WERI-Rb-1 (cell line): ENCODE results near the gene FNIP1.

Experiments used
- DNase-seq: peaks from one replicate; pipeline ENCODE4 v3.0.0-alpha.2; 2020
- H3K27ac ChIP-seq: fragments of 250-450 bp; sonication (Bioruptor Pico); 2 replicates; pipeline ENCODE4 v1.5.1; 2020; ENCODE audit warnings: mild to moderate bottlenecking, moderate library complexity
- H3K27me3 ChIP-seq: fragments of 250-450 bp; sonication (Bioruptor Pico); 2 replicates; pipeline ENCODE4 v1.5.1; 2021; ENCODE audit warnings: mild to moderate bottlenecking, low read depth, moderate library complexity; ENCODE audit not compliant: insufficient read depth, severe bottlenecking
- H3K36me3 ChIP-seq: fragments of 250-450 bp; sonication (Bioruptor Pico); 2 replicates; pipeline ENCODE4 v1.5.1; 2020; ENCODE audit warnings: mild to moderate bottlenecking, moderate library complexity
- H3K4me3 ChIP-seq: 2 replicates; pipeline ENCODE4 v1.5.1; 2011; ENCODE audit warnings: low read depth, mild to moderate bottlenecking, control low read depth, low read length
- H3K9me3 ChIP-seq: fragments of 250-450 bp; sonication (Bioruptor Pico); 2 replicates; pipeline ENCODE4 v1.5.1; 2021; ENCODE audit warnings: mild to moderate bottlenecking, moderate library complexity; ENCODE audit not compliant: severe bottlenecking
- TF ChIP-seq, protein P1 (sequence below): IDR thresholded peaks from 2 replicates; pipeline ENCODE4 v1.5.1; 2011; ENCODE audit warnings: low read depth, mild to moderate bottlenecking, control low read depth, inconsistent platforms, low read length

FNIP1 gene

DNA sequence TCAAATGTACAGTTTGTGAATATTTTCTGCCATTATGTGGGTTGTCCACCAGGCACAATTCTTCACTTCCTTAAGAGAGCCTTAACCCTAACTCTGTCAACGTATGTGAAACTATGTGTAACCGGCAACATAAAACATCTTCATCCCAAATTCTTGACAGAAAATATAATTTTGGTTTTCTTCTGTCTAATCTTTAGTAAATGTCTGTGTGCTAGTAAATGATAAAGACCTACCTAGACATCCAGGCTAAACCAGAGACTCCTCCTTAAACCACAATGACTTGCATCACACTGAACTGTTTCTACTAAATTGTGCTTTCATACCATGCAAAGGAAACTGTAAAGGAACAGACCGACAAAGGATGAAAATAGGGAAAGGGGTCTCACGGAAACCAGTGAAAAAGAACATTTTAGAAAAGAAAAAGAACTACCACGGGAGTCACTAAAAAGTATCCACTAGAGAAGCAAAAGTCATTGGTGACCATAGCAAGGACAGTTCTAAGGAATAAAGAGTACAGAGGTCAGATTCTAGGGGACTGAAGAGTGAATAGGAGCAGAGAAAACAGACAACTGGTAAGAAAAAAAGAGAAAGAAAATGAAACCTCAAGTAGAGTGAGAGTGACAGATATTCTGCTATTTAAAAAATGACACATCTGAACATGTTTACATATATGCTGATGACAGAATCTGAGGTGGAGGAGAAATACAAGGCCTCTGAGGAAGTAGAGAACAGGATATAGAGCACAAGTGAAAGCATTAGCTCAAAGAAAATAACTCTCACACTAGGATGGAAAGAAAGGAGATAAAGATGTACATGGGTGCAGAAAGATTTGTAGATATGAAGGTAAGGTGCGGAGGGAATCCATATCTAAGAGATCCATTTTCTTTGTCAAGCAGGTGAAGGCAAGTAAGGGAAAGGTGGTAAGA lies 49.4 kb downstream of the FNIP1 start:
- Histone ChIP-seq H3K27ac (no peak overlapping the region), H3K36me3 (peaks cover 14% of the 10 kb centered on the region), H3K4me3 (no peak overlapping the region), H3K27me3 (no peaks in the 10 kb centered on the region), H3K9me3 (no peaks in the 10 kb centered on the region)
- DNase-seq: no peak
- TF ChIP-seq, protein P1, sequence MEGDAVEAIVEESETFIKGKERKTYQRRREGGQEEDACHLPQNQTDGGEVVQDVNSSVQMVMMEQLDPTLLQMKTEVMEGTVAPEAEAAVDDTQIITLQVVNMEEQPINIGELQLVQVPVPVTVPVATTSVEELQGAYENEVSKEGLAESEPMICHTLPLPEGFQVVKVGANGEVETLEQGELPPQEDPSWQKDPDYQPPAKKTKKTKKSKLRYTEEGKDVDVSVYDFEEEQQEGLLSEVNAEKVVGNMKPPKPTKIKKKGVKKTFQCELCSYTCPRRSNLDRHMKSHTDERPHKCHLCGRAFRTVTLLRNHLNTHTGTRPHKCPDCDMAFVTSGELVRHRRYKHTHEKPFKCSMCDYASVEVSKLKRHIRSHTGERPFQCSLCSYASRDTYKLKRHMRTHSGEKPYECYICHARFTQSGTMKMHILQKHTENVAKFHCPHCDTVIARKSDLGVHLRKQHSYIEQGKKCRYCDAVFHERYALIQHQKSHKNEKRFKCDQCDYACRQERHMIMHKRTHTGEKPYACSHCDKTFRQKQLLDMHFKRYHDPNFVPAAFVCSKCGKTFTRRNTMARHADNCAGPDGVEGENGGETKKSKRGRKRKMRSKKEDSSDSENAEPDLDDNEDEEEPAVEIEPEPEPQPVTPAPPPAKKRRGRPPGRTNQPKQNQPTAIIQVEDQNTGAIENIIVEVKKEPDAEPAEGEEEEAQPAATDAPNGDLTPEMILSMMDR: no peak

GRCh38 chr5:131746423-131746822 lies 50.4 kb downstream of the FNIP1 start:
- DNase-seq: no peak
- Histone ChIP-seq H3K9me3 (no peaks in the 10 kb centered on the region), H3K4me3 (no peak overlapping the region), H3K27ac (no peak overlapping the region), H3K36me3 (peaks cover 21% of the 10 kb centered on the region), H3K27me3 (no peaks in the 10 kb centered on the region)
- TF ChIP-seq, protein P1: no peak

DNA sequence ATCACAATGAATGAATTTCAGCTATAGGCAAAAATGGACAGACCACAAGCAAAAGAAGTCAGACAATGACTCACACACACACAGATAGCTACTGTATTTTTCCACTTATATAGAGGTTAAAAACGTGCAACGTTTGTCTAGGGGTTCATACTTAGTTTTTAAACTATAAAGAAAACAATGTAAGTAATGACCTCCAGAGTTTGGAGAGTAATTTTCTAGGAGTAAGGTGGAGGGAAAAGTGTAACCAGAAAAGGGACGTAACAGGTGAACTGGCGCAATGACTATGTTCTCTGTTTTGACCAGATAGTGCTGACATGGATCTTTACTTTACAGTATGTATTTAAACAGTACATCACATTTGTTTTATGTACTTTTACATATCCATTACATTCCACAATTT lies 51.1 kb downstream of the FNIP1 start:
- no peak for DNase-seq
- Histone ChIP-seq H3K4me3 (no peak overlapping the region), H3K36me3 (peaks cover 21% of the 10 kb centered on the region), H3K9me3 (no peaks in the 10 kb centered on the region), H3K27me3 (no peaks in the 10 kb centered on the region), H3K27ac (no peak overlapping the region)
- TF ChIP-seq, protein P1: no peak

- H3K36me3 ChIP-seq: peaks cover 25% of the 10 kb centered on the region
- H3K27ac ChIP-seq: no peak overlapping the region
- no peak overlapping the region for H3K4me3 ChIP-seq
- DNase-seq: no peak
- no peaks in the 10 kb centered on the region for H3K27me3 ChIP-seq
- TF ChIP-seq, protein P1: no peak
- H3K9me3 ChIP-seq: no peaks in the 10 kb centered on the region
These were observed 51.7 kb downstream of the FNIP1 start for GRCh38 chr5:131745155-131745554.

DNA sequence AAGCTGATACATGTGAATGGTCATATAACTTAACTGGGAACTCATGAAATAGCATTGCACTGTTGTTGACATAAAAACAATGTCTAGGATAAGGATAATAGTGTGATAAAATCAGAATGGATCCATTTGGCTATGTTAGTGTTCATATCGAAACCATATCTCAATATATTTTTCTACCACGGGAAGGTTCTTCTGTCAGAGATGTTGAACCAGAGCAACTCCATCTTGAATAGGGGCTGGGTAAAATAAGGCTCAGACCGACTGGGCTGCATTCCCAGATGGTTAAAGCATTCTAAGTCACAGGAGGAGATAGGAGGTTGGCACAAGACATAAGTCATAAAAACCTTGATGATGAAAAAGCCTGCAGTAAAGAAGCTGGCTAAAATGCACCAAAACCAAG lies 56.3 kb downstream of the FNIP1 start:
- H3K36me3 ChIP-seq: peaks cover 26% of the 10 kb centered on the region
- no peaks in the 10 kb centered on the region for H3K9me3 ChIP-seq
- H3K27ac ChIP-seq: no peak overlapping the region
- H3K4me3 ChIP-seq: no peak overlapping the region
- no peak for DNase-seq
- TF ChIP-seq, protein P1: no peak
- H3K27me3 ChIP-seq: no peaks in the 10 kb centered on the region
